Uterus (tissue), 2 donors: Measurements from ENCODE around the gene SCAPER.

ENCODE experiments used
- CTCF ChIP-seq, 4 experiments: fragments of 200-600 bp in 2 of 4; fragments of 450-650 bp in 2 of 4; sonication (generic) in 2 of 4; IDR thresholded peaks; one replicate each; pipeline ENCODE4 v1.5.1; 2016 to 2019; ENCODE audit warnings: antibody characterized with exemption in 4 of 4, mild to moderate bottlenecking in 2 of 4, moderate library complexity in 1 of 4
- POLR2A ChIP-seq, 2 donors: fragments of 450-650 bp; IDR thresholded peaks; one replicate each; pipeline ENCODE4 v1.6.1; 2016; ENCODE audit warnings: antibody characterized with exemption in 2 of 2, mild to moderate bottlenecking in 1 of 2, moderate library complexity in 1 of 2

GRCh38 chr15:76942331-76942730 is 37.2 kb upstream of the SCAPER start:
- no peak for TF ChIP-seq CTCF (IDR thresholded peaks at IDR 0.05)
- no peak for TF ChIP-seq POLR2A (IDR thresholded peaks at IDR 0.05)
